ENCODE data around the gene ANO6. TPM values are rescaled to one million over a fixed set of nuclear protein-coding genes. Genes with fewer than 3 reads are reported as not detected.
"Not testable (repeated sequence)": the region's sequence is repeated elsewhere in the genome, so short reads cannot be mapped to it uniquely, and the experiment has no call there.

ANO6 gene
- total RNA-seq, 2 experiments from 2014 or later, result 18.2 to 18.9 TPM

DNA sequence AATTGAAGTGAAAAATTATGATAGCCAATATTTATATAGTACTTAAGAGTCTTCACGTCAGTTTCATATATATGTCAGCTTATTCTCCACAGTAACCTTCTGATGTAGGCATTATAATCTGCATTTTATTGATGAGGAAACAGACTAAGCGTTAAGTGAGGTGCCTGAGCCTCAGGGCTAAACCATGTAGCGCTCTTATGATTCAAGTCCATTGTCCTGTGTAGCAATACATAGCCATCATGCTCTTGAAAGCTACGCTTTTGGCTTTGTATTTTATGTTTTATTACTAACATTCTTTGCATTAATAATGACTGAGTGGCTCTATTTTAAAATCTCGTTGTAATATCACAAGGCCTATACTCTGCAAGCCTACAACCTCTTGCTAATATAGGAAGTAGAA lies 79.0 kb downstream of the ANO6 start:
- CTCF ChIA-PET, result no interaction called here
- POLR2A ChIA-PET, result interaction anchor here (0.6 kb wide), 1 partner anchor 47 kb away, joined by 3 read pairs; no protein-coding TSS in a partner anchor

DNA sequence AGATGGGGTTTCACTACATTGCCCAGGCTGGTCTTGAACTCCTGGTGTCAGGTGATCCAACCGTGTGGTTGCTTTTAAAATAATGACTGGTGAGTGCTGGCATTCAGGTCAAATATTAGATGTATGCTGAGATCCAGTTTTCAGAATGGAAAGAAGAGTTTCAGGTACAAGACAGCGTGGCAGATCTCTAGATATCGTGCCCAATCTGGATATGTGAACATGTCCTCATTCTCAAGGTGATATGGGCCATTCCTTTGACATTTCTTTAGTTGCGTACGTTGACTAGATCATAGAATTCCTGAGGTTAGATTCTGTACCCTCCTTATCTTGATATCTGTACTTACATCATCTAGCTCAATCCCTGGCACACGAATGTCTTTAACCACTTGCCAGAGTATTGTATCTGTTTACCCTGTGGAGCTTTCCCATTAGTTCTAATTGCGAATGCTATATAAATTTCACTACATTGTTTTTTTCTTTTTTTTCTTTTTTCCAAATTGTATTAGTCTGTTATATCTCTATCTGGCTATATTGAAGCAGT lies 80.2 kb downstream of the ANO6 start:
- ChIA-PET POLR2A (no interaction called here), CTCF (no interaction called here)

DNA sequence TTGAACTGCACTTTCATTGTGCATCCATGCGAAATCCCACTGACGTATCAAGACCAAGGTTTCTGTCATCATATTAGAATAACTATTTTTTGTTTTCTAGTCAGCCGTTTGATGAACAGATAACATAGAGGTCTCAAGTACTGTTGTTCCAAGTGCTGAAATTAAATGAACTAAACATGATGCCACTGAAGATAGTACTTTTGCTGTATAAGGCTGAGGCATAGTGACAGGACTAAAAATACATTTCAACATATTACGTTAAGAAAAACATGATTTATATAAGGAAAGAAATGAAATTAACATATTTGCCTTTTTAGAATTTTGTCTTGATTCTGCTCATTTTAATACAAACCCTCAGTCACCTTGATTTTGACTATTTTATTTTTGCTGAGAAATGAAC lies 82.2 kb downstream of the ANO6 start:
- ChIA-PET POLR2A (no interaction called here), CTCF (no interaction called here)

DNA sequence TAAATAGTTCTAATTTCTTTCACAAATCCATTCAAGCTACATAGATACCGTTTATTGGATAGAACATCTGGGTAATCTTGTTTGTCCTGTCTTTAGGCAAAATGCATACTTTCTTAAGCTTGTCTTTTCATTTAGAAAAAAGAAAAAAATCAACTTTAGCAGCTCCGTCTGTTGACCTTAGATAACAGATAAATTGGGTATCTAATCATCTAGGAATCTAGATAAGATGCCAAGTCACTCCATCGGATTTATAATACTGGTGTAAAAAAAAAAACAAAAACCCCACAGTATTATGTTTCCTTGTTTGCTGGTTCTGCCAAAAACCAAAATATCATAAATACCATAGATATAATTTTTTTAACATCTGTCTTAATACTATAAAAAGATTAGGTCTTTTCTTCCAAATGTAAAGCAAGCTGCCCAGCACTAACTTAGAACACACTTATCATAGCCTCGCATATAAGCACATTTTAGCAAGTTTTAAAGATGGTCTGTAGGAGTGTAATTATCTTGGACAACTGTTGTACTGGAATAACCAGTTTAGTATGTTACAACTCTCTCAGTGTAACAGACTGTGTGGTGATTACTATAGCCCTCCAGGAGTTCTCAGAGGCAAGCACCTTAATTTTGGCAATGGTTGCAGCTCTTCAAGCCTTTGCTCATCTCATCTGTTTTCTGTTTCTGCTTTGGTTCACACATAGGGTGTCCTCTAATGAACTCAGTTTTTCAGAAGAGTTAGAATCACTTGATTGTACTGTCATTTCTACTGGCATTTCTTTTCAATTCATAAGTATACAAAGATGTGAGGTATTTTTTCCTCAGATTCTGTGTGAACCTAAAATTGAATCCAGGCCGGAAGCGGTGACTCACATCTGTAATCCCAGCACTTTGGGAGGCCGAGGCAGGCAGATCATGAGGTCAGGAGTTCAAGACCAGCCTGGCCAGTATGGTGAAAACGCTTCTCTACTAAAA lies 83.1 kb downstream of the ANO6 start:
- ChIA-PET CTCF (no interaction called here), POLR2A (no interaction called here)

DNA sequence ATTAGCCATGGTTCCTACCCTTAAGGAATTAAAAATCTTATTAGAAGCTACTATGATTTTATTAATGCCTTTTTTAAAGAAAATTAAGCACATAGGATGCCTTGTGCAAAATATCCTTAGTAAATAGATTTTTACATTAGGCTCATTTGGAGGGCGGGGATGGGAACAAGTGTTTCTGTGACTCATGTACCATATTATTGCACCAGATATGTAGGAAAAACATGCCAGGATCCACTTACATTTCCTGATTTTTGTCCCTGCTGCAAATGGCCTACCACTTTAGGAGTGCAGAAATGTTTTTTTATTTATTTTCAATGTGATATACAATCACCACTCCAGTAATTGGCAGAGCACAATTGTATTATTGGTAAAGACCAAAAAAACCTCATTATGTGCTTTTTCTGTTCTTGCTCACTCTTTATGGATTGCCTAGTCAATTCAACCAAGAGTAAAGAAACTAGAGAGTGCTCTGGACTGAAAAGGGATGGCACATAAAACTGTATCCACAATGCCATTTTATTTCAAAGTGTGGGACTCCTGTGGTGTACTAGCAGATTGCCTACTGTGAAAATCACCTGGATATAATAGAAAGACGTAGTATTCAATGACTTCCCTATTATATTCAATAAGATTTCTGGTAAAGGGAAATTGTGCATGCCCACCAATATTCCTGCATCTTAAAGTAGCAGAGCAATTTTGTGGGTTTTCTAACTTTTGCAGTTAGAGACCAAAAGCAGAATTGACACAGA lies 86.9 kb downstream of the ANO6 start:
- CTCF ChIA-PET, result no interaction called here
- POLR2A ChIA-PET, result no interaction called here

DNA sequence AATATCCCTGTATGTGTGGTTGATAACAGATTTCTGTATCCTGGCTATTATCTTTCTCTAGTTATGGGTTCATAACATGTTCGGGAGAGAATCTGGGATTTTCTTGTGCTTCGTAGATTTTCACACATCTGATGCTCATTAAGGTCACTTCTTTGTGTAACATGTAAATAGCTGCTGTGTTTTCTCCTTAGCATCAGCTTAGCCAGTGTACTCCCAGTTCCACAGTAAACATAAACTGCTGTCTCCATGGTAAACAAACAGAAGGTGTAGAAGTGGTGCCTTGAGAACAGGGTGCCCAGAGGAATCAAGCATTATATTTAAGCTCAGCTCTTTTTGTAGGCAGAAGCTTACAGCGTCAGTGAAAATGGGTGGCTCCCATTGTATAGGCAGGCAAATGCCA lies 88.0 kb downstream of the ANO6 start:
- POLR2A ChIA-PET, result no interaction called here
- CTCF ChIA-PET, result no interaction called here

DNA sequence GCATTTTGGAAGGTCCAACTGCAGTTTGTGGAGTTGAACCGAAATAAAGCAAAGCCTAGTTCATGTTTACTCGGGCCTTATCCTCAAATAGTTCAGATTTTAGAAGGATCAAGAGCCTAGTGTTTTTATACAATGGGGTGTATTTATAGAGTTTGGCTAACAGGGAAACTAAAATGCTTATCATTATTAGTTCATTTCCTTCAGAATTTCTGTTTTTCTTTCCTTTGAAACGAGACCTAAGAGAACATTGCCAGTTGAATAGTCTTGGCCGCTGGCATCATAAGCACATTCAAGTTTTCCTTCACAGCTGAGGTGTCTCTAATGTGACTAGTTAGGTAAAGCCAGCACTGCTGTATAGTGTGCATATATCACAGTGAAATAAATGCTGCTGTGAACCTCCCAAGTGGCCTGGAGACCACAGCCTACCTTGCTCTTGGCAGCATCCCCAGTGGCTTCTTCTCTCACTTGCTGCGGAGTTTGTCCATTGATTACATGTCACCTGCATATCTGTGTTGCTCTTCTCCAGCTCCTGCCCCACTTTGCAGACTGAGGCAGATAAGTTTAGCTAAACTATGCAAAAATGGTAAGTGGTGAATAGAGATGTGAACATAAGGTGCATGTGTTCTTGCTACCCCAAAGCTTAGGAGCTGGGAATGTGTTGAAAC lies 88.8 kb downstream of the ANO6 start:
- POLR2A ChIA-PET, result no interaction called here
- CTCF ChIA-PET, result no interaction called here

DNA sequence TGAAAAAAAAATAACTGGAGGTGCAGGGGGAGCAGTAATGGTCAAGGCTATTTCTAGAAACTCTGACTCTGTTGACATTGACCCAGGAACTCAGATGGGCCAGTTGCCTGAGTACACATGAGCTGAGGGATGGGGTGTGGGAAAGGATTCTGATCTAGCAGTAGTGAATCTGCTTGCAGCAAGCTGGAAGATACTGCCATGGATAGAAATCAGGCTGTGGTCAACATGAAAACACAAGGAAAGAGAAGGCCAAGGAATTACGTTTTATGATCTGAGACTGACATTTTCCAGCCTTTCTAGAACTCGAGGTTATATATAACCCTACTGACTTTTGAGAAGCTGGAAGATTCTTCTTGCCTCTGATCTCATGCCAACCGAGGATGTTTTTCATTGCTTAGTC lies 90.0 kb downstream of the ANO6 start:
- POLR2A ChIA-PET, result no interaction called here
- CTCF ChIA-PET, result no interaction called here

DNA sequence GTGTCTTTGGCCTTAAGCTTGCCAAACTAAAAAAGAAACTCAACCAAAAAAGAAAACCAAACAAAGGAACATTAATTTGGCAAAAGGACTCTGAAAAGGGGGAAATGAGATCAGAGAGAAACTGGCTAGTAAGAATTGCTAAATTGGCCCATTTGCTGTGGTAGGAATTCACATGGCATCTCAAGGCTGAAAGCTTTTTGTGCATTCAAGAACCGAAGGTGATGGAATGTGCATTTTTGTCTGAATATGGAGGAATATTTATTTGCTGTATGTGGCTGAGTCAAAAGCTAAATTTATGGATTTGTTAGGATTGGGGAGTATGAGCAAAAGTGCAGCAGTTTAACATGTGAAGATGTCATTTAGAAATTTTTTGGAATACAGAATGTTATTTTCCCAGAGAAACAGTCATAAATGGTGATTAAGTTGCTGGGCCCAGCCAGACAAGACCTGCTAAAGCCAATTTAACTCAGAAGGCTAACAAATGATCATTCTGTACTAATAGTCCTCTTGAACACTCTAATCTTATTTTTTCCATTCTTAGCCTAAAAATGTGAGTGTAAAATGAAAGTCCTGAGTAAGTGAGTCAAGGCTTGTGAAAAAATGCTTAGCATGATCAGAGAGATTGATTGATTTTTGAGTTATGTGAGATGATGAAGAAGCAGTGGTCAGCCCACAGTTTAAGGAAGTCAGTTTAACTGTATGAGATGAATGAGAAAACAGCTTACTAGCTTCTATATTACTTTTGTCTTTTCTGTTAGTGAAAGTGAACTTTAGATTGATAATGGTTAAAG lies 94.1 kb downstream of the ANO6 start:
- POLR2A ChIA-PET, result no interaction called here

DNA sequence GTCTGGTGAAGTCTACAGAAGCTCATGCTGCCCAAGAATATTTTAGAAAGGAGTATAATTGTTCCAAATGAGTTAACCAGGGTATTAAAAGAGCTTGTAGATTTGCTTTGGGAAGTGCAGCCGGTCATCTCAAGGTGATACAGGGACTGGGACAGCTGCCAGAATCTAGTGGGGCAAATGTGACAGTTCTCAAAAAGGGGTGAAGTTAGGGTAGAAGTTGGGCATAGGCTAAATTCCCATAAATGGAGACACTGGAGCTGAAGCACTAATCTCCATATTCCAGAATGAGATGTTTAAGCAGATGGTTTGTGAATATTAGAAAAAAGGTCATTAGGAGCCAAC lies 94.7 kb downstream of the ANO6 start:
- ChIA-PET CTCF (no interaction called here), POLR2A (no interaction called here)

More for the DNA sequence above, 94.1 kb downstream of the ANO6 start:
- CTCF ChIA-PET, result no interaction called here

DNA sequence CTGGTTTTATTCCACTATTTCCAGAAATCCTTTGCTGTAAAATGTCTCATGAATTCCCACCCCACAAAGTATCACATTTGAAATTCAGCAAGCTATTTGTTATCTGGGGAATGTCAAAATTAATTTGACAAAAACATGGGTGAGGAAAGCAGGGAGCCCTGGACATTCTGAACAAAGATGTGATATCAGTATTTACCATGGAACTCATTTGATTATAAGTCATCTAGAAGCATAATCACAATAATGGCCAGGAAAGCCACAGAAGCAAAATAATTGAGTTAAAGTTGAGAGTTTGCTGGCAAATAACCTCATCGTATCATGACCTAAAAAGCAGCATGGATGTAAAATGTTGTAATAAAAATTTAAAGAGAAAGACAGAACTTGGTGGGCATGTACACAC lies 96.1 kb downstream of the ANO6 start:
- ChIA-PET POLR2A (no interaction called here), CTCF (no interaction called here)

DNA sequence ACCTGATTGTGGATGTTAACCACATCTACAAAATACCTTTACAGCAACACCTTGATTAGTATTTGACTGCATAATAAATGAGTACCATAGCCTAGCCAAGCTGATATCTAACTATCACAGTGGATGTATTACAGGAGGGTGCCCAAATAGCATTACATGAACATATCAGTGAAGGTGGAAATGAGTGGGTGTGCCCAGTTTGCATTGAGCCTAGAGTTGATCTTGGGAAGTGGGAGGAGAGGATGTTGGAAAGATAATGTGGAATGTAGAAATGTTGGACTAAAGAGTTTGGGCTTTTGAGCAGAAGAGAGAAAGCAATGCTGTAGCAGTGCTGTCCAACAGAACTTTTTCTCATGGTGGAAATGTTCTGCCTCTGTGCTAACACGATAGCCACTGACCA lies 98.9 kb downstream of the ANO6 start:
- ChIA-PET POLR2A (no interaction called here), CTCF (no interaction called here)

DNA sequence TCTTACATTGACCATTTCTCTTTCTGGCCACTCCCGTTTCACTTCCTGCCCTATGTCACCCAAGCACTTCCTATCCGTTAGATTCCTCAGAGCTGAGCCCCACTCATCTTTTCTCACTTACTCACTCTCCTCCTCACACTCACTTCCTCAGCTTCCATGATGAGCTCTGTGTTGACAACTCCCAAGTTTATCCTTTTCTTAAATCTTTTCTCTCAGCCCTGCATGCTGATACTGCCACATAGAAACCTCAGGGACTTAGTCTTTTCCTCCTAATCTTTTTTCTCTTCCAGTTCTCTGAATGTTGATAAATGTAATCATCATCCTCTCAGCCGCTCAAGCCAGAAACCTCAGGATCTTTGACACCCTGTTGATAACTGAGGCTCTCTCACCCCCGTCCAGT lies 99.6 kb downstream of the ANO6 start:
- POLR2A ChIA-PET, result no interaction called here
- CTCF ChIA-PET, result no interaction called here

DNA sequence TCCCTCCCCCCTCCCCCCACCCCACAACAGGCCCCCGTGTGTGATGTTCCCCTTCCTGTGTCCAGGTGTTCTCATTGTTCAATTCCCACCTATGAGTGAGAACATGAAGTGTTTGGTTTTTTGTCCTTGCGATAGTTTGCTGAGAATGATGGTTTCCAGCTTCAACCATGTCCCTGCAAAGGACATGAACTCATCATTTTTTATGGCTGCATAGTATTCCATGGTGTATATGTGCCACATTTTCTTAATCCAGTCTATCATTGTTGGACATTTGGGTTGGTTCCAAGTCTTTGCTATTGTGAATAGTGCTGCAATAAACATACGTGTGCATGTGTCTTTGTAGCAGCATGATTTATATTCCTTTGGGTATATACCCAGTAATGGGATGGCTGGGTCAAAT lies 101.4 kb downstream of the ANO6 start:
- POLR2A ChIA-PET, CTCF ChIA-PET: not testable (repeated sequence)

DNA sequence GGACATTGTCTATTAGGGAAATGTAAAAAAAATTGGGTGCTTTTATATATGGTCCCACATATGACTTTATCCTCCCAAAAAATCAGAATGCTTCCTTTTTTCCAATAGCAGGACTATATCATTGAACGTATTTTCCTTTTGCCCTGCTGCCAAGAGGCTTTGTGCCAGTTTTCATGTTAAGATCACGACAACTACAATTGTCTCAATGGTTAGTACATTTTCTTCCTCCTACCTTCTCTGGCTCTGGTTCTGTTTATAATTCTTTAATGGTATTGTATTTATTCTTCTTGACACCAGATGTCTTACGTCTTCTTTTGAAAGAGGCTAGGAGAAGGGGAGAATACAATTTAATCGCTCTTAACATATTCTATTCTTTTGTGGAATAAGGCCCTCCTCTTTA lies 106.9 kb downstream of the ANO6 start:
- ChIA-PET POLR2A (no interaction called here), CTCF (no interaction called here)

DNA sequence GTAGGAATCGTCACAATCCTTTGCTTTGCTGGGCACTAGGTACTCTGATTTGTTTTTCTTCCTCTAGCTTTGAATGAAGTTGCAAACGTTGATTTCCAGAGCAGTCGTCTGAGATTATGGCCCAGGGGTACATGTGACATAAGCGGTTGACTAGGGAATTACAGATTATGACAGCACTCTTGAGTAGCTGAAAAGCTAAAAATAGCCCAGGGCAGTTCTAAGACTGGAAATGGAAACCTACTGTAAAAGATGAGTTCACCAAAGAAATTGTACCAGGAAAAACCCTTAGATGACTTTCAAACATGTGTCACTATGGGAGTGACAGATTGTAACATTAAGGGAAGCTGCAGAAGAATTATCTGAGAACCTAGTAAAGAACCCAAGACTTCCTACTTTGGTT lies 108.5 kb downstream of the ANO6 start:
- CTCF ChIA-PET, result no interaction called here
- POLR2A ChIA-PET, result no interaction called here

DNA sequence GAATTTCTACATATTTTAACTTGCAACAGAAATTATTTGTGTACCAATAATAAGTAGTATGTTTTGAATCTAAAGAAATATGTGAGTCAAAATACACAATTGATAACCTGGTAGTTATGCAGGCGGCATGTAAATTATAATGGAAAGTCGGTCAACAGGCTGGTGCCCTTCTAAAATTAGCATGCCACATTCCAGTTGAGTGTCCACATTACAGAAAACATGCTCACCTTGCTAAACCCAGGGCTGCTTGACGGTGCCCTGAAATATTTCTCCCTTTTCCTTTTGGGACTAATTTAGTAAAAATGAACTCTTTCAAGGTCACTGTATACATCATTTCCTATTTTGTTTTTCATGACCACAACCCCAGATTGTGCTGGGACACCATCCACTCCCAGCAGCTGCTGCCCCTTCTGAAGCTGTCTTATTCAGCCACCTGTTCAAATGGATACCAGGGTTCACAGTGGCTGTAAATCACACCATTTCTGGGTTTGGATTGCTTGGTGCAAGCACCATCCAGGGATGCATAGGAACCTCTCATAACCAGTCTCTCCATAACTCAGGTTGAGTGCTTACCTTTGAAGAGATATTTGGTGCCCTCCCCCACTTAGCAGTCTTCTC lies 110.6 kb downstream of the ANO6 start:
- POLR2A ChIA-PET, result no interaction called here
- CTCF ChIA-PET, result no interaction called here

DNA sequence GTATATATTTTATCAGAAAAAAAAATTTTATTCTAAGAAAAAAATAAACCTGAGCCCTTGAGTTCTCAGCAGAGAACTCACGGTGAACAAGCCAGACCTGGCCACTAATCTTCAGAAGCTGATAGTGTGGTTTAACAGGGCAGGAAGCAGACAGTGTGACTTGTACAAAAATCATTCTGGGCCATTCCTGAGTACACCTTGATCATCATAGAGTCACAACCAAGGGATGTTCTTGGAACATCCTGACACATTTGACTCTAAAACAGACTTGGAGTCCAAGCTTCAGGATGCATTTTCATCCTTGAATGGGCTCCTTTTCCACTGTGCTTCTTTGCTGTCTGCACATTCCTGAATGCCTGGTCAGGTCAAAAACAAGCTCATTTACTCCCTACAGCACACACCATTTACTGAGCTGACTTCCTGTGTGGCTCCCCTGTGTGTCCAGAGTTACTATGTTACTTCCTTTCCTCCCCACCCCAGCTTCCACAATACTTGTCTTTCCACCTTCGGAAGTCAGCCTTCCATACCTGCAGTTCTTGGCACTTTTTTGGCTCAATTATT lies 112.0 kb downstream of the ANO6 start:
- POLR2A ChIA-PET, result no interaction called here
- CTCF ChIA-PET, result no interaction called here

DNA sequence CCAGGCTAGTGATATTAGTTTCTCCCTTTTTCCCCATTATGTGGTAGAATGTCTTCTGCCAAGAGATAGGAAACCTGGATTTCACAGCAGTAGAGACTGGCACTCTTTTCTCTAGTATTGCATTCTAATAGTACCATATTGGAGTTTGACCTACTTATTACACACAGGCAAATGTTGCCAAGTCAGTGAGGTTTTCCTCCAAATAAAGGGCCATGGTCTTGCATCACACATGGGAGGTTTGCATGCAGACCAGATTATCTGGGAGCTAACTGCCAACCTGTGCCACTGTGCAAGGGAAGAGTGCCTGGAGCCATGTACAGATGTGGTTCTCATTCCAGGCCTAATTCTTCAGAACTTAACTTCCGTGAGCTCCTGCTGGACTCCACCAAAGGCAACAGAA lies 113.3 kb downstream of the ANO6 start:
- ChIA-PET POLR2A (no interaction called here), CTCF (no interaction called here)
